Kidney (tissue), 14 donors: ENCODE data around the gene ALDOC. TPM values are rescaled to one million over a fixed set of nuclear protein-coding genes. Genes with fewer than 3 reads are reported as not detected.

Experiments used
- DNase-seq, 5 donors: peaks; one replicate each; pipeline ENCODE4 v3.0.0-alpha.2; 2013 to 2020
- FAIRE-seq: peaks from 2 replicates; lab custom pipeline; 2012; peaks lifted over from hg19 to GRCh38; lab: Jason Lieb, UNC
- H3K27ac ChIP-seq, 2 donors: one replicate each; pipeline ENCODE4 v1.7.0; 2013; ENCODE audit warnings: low read depth in 2 of 2, low read length in 2 of 2, inconsistent platforms in 1 of 2
- H3K27me3 ChIP-seq: one replicate; pipeline ENCODE4 v1.7.1; 2013; ENCODE audit warnings: low read length, inconsistent platforms; ENCODE audit not compliant: control insufficient read depth, insufficient read depth
- H3K36me3 ChIP-seq, 3 donors: one replicate each; pipeline versions ENCODE4 v1.7.0 to v1.7.1; 2013; ENCODE audit warnings: low read length in 3 of 3, control low read depth in 1 of 3, inconsistent platforms in 1 of 3; ENCODE audit not compliant: insufficient read depth in 3 of 3, control insufficient read depth in 2 of 3
- H3K4me1 ChIP-seq, 3 donors: one replicate each; pipeline versions ENCODE4 v1.7.0 to v1.7.1; 2013; ENCODE audit warnings: low read length in 3 of 3, inconsistent platforms in 1 of 3, low read depth in 1 of 3; ENCODE audit not compliant: control insufficient read depth in 2 of 3, insufficient read depth in 2 of 3
- H3K4me3 ChIP-seq, 3 donors: one replicate each; pipeline versions ENCODE4 v1.7.0 to v1.8.1; 2013; ENCODE audit warnings: low read length in 3 of 3, control low read depth in 1 of 3, inconsistent platforms in 1 of 3
- H3K9ac ChIP-seq, 3 donors: one replicate each; pipeline versions ENCODE4 v1.7.0 to v1.7.1; 2013; ENCODE audit warnings: low read length in 3 of 3, control low read depth in 1 of 3, inconsistent platforms in 1 of 3
- H3K9me3 ChIP-seq, 3 donors: one replicate each; pipeline versions ENCODE4 v1.7.0 to v1.7.1; 2013; ENCODE audit warnings: low read length in 3 of 3, control low read depth in 1 of 3, inconsistent platforms in 1 of 3; ENCODE audit not compliant: control insufficient read depth in 2 of 3, insufficient read depth in 1 of 3
- intact Hi-C: fragments of 100-400 bp; cut with DNase I; formaldehyde crosslinking; loops from one replicate; pipeline ENCODE4 v1.11.1; 2022
- polyA plus RNA-seq: library from polyadenylated mRNA; stranded (reverse); fragments of 350-450 nt; fragmentation: Illumina TruSeq; extraction: RNeasy Lipid Tissue Mini Kit (QIAGEN cat#74804); gene quantifications from one replicate; pipeline ENCODE4 v1.2.3, GENCODE V29; 2014; ENCODE audit warnings: low read depth, low replicate concordance; ENCODE audit not compliant: insufficient read depth
- total RNA-seq: library from RNA; stranded (reverse); fragmentation: NEBNext Ultra II Directional; extraction: Animal tissue kit (Norgen Biotek cat#: 25700); gene quantifications from one replicate; pipeline ENCODE4 v1.2.1, GENCODE V29; 2021
- TF ChIP-seq, protein P1 (sequence below): IDR thresholded peaks from 3 replicates; pipeline ENCODE4 v1.5.1; 2012; ENCODE audit warnings: mild to moderate bottlenecking, moderate library complexity, borderline replicate concordance; ENCODE audit not compliant: insufficient read depth; ENCODE audit errors: extremely low read depth
- donor health status: control.
- donor health status: control.
- donor health status: control.
- donor health status: control.
- donor health status: control.
- donor health status: DM: yes; HTN: yes; CAD: no.
- donor health status: Normal renal cell carcinoma (clear cell type).

The ALDOC gene
- total and polyA plus RNA-seq, 2 donors from 2014 or later = 7.1 to 21.9 TPM

- DNase-seq = no peak
- H3K4me1 ChIP-seq = no peaks in the 10 kb centered on the region
- no peak overlapping the region for H3K4me3 ChIP-seq
- no peaks in the 10 kb centered on the region for H3K9me3 ChIP-seq
- H3K27me3 ChIP-seq = no peaks in the 10 kb centered on the region
- no peak overlapping the region for H3K9ac ChIP-seq
- TF ChIP-seq, protein P1, sequence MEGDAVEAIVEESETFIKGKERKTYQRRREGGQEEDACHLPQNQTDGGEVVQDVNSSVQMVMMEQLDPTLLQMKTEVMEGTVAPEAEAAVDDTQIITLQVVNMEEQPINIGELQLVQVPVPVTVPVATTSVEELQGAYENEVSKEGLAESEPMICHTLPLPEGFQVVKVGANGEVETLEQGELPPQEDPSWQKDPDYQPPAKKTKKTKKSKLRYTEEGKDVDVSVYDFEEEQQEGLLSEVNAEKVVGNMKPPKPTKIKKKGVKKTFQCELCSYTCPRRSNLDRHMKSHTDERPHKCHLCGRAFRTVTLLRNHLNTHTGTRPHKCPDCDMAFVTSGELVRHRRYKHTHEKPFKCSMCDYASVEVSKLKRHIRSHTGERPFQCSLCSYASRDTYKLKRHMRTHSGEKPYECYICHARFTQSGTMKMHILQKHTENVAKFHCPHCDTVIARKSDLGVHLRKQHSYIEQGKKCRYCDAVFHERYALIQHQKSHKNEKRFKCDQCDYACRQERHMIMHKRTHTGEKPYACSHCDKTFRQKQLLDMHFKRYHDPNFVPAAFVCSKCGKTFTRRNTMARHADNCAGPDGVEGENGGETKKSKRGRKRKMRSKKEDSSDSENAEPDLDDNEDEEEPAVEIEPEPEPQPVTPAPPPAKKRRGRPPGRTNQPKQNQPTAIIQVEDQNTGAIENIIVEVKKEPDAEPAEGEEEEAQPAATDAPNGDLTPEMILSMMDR = no peak
- no peak overlapping the region for H3K27ac ChIP-seq
- no peaks in the 10 kb centered on the region for H3K36me3 ChIP-seq
- FAIRE-seq = no peak
- intact Hi-C loops = no loop called here
Observed at GRCh38 chr17:28541439-28541838, 35.3 kb downstream of the ALDOC start.

DNA sequence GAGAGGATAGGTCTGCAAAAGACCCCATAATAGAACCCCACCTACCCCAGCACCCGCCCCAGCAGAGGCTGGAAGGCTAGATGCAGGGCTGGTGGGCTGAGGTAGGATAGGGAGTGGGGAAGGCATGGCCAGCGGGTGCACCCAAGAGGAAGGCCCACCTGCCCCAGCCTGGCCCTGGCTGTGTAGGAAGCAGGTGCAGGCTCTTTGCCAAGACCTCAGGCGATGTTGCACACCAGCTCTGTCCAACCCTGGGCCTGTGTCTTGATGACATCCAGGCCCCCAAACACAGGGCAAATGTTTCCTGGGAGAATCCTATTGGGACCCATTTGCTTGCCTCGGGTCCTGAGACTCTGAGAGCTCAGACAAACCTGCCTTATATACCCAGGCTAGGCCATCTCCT is 36.5 kb downstream of the ALDOC start:
- H3K9me3 ChIP-seq = no peaks in the 10 kb centered on the region
- TF ChIP-seq, protein P1 = no peak
- H3K36me3 ChIP-seq = no peaks in the 10 kb centered on the region
- H3K9ac ChIP-seq = no peak overlapping the region
- no peak overlapping the region for H3K27ac ChIP-seq
- FAIRE-seq = no peak
- H3K4me3 ChIP-seq = no peak overlapping the region
- intact Hi-C loops = no loop called here
- H3K27me3 ChIP-seq = no peaks in the 10 kb centered on the region
- no peaks in the 10 kb centered on the region for H3K4me1 ChIP-seq
- DNase-seq = no peak

DNA sequence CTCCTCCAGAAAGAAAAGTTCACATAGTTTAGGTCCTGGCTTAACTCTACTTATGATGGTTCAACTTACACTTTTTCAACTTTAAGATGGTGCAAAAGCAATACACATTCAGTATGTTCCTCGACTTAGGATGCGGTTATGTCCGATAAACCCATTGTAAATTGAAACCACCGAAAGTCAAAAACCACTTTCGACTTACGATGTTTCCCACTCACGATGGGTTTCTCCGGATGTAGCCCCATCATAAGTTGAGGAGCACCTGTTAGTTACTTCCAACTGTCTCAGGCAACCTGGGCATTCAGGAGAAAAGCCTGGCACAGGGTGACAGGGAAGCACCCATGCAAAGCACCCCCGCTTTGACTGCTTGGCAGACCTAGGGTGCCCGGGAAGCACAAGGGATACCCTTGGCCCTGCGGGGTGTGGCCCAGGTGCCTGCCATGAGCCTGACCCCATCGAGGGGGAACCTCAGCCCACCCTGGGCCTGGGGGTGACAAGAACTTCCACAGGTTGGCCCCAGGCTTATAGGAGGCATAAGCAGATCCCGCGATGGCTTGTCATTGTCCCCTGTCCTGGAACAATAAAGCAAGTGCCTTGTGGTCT is 38.3 kb downstream of the ALDOC start:
- Histone ChIP-seq H3K9me3 (no peaks in the 10 kb centered on the region), H3K4me1 (no peaks in the 10 kb centered on the region), H3K9ac (no peak overlapping the region), H3K27ac (no peak overlapping the region), H3K36me3 (no peaks in the 10 kb centered on the region), H3K4me3 (no peak overlapping the region), H3K27me3 (no peaks in the 10 kb centered on the region)
- intact Hi-C loops = loop anchor here (5.0 kb wide), 1 partner anchor 41 kb away; no protein-coding TSS in a partner anchor
- TF ChIP-seq, protein P1 = no peak
- no peak for FAIRE-seq
- DNase-seq = no peak

- no peaks in the 10 kb centered on the region for H3K36me3 ChIP-seq
- DNase-seq = no peak
- H3K9me3 ChIP-seq = no peaks in the 10 kb centered on the region
- intact Hi-C loops = loop anchor here (5.0 kb wide), 1 partner anchor 40 kb away; no protein-coding TSS in a partner anchor
- H3K4me3 ChIP-seq = no peak overlapping the region
- no peak overlapping the region for H3K27ac ChIP-seq
- FAIRE-seq = no peak
- TF ChIP-seq, protein P1 = no peak
- H3K27me3 ChIP-seq = no peaks in the 10 kb centered on the region
- H3K4me1 ChIP-seq = no peaks in the 10 kb centered on the region
- H3K9ac ChIP-seq = no peak overlapping the region
Observed at GRCh38 chr17:28537219-28537610, 39.5 kb downstream of the ALDOC start.
